H1 (cell line): ENCODE data around the gene AARSD1. TPM values are rescaled to one million over a fixed set of nuclear protein-coding genes. Genes with fewer than 3 reads are reported as not detected.

Experiments
- CTCF ChIA-PET: fragments of 300-600 bp; sonication (Branson Sonifier 250); formaldehyde crosslinking; loops from one replicate; lab custom pipeline; 2021; ENCODE audit not compliant: partially characterized antibody; lab: Charles Lee
- POLR2A ChIA-PET: fragments of 300-600 bp; sonication (Branson Sonifier 250); formaldehyde crosslinking; loops from one replicate; lab custom pipeline; 2021; ENCODE audit warnings: inconsistent platforms; ENCODE audit not compliant: partially characterized antibody; lab: Charles Lee
- DNase-seq, 2 experiments: peaks; one replicate each; pipeline versions ENCODE4 v3.0.0 to v3.0.0-alpha.2; 2010 to 2022; ENCODE audit warnings: low spot score in 2 of 2, low read depth in 1 of 2, mixed read lengths in 1 of 2
- FAIRE-seq: peaks from 2 replicates; lab custom pipeline; 2011; peaks lifted over from hg19 to GRCh38; lab: Jason Lieb, UNC
- H2AFZ ChIP-seq: 2 replicates; pipeline ENCODE4 v1.8.1; 2012; ENCODE audit warnings: low read length, inconsistent platforms
- H2AK5ac ChIP-seq: 2 replicates; pipeline ENCODE4 v1.6.1; 2013; ENCODE audit warnings: low read depth, low read length
- H2BK120ac ChIP-seq: replicated peaks from 2 replicates; pipeline ENCODE3; 2013; ENCODE audit warnings: low read depth, low read length, inconsistent platforms
- H2BK12ac ChIP-seq: 2 replicates; pipeline ENCODE4 v1.6.1; 2013; ENCODE audit warnings: low read depth, low read length
- H2BK15ac ChIP-seq: 2 replicates; pipeline ENCODE4 v1.6.1; 2013; ENCODE audit warnings: low read length
- H2BK20ac ChIP-seq: 2 replicates; pipeline ENCODE4 v1.6.1; 2013; ENCODE audit warnings: low read length
- H2BK5ac ChIP-seq: 2 replicates; pipeline ENCODE4 v1.6.1; 2013; ENCODE audit warnings: low read depth, low read length
- H3K14ac ChIP-seq: 2 replicates; pipeline ENCODE4 v1.6.1; 2013; ENCODE audit warnings: inconsistent platforms; ENCODE audit not compliant: insufficient read length
- H3K18ac ChIP-seq: 2 replicates; pipeline ENCODE4 v1.6.1; 2013; ENCODE audit warnings: low read length; ENCODE audit errors: extremely low read depth
- H3K23ac ChIP-seq: 2 replicates; pipeline ENCODE4 v1.6.1; 2013; ENCODE audit warnings: inconsistent platforms; ENCODE audit not compliant: insufficient read length
- H3K23me2 ChIP-seq: 2 replicates; pipeline ENCODE4 v1.6.1; 2013; ENCODE audit warnings: low read depth, low read length
- H3K27ac ChIP-seq: 2 replicates; pipeline ENCODE4 v1.6.1; 2011; ENCODE audit warnings: low read depth, low read length, inconsistent platforms
- H3K27me3 ChIP-seq, 4 experiments: replicated peaks in 1 of 4; 1 replicate in 1 of 4; 2 replicates in 3 of 4; pipeline versions ENCODE4 v1.6.1 to v1.8.1; 2011 to 2013; ENCODE audit warnings: low read length in 3 of 4, mild to moderate bottlenecking in 3 of 4, inconsistent platforms in 2 of 4, mixed read lengths in 2 of 4, moderate library complexity in 1 of 4; ENCODE audit not compliant: control insufficient read depth in 3 of 4, insufficient read depth in 3 of 4; ENCODE audit errors: extremely low read depth in 1 of 4
- H3K36me3 ChIP-seq, 4 experiments: 2 replicates each; pipeline versions ENCODE4 v1.6.1 to v1.8.1; 2011 to 2013; ENCODE audit warnings: mild to moderate bottlenecking in 4 of 4, low read length in 3 of 4, moderate library complexity in 2 of 4, control low read depth in 1 of 4, inconsistent platforms in 1 of 4; ENCODE audit not compliant: insufficient read depth in 4 of 4, control insufficient read depth in 2 of 4
- H3K4ac ChIP-seq: replicated peaks from 2 replicates; pipeline ENCODE3; 2013; ENCODE audit warnings: low read length, low read depth, mixed read lengths, inconsistent platforms; ENCODE audit not compliant: insufficient read length
- H3K4me1 ChIP-seq, 4 experiments: replicated peaks in 1 of 4; 1 replicate in 1 of 4; 2 replicates in 3 of 4; pipeline versions ENCODE4 v1.6.1 to v1.8.1; 2011 to 2013; ENCODE audit warnings: low read length in 3 of 4, inconsistent platforms in 2 of 4, mixed read lengths in 1 of 4; ENCODE audit not compliant: insufficient read depth in 4 of 4, control insufficient read depth in 3 of 4
- H3K4me2 ChIP-seq, 2 experiments: 2 replicates each; pipeline versions ENCODE4 v1.6.1 to v1.8.1; 2011 to 2013; ENCODE audit warnings: low read depth in 2 of 2, low read length in 2 of 2, control low read depth in 1 of 2, inconsistent platforms in 1 of 2, mild to moderate bottlenecking in 1 of 2; ENCODE audit not compliant: insufficient read depth in 1 of 2
- H3K4me3 ChIP-seq, 4 experiments: fragments of 200-600, 300-600 bp in 1 of 4; sonication (generic), shearing (Covaris generic), sonication (Bioruptor Twin) in 1 of 4; 2 replicates each; pipeline versions ENCODE4 v1.5.1 to v1.8.1; 2011 to 2016; ENCODE audit warnings: low read length in 4 of 4, low read depth in 3 of 4, control low read depth in 2 of 4, inconsistent platforms in 2 of 4, mild to moderate bottlenecking in 2 of 4, mixed read lengths in 1 of 4, moderate library complexity in 1 of 4; ENCODE audit not compliant: insufficient read depth in 2 of 4; ENCODE audit errors: extremely low read depth in 1 of 4
- H3K56ac ChIP-seq: replicated peaks from 2 replicates; pipeline ENCODE3; 2013; ENCODE audit warnings: low read depth, mild to moderate bottlenecking, mixed read lengths, low read length, inconsistent platforms; ENCODE audit not compliant: insufficient read length
- H3K79me1 ChIP-seq: 2 replicates; pipeline ENCODE4 v1.6.1; 2013; ENCODE audit warnings: low read depth, low read length, control low read depth
- H3K79me2 ChIP-seq, 2 experiments: 2 replicates each; pipeline versions ENCODE4 v1.6.1 to v1.8.1; 2012 to 2013; ENCODE audit warnings: low read length in 2 of 2, mild to moderate bottlenecking in 2 of 2, inconsistent platforms in 1 of 2; ENCODE audit not compliant: insufficient read depth in 2 of 2, control insufficient read depth in 1 of 2
- H3K9ac ChIP-seq, 4 experiments: replicated peaks in 1 of 4; 1 replicate in 1 of 4; 2 replicates in 3 of 4; pipeline versions ENCODE4 v1.6.1 to v1.8.1; 2011 to 2013; ENCODE audit warnings: low read depth in 3 of 4, low read length in 3 of 4, control low read depth in 2 of 4, mild to moderate bottlenecking in 2 of 4, moderate library complexity in 2 of 4, inconsistent platforms in 1 of 4; ENCODE audit errors: extremely low read depth in 1 of 4
- H3K9me3 ChIP-seq, 2 experiments: 2 replicates each; pipeline versions ENCODE4 v1.6.1 to v1.8.1; 2012 to 2013; ENCODE audit warnings: mild to moderate bottlenecking in 2 of 2, moderate library complexity in 2 of 2, control low read depth in 1 of 2, inconsistent platforms in 1 of 2, low read depth in 1 of 2, low read length in 1 of 2, mixed read lengths in 1 of 2; ENCODE audit not compliant: insufficient read depth in 2 of 2
- H4K20me1 ChIP-seq, 2 experiments: replicated peaks in 1 of 2; 2 replicates each; pipeline versions ENCODE3 to v1.8.1; 2011 to 2013; ENCODE audit warnings: inconsistent platforms in 2 of 2, low read length in 2 of 2, mild to moderate bottlenecking in 1 of 2; ENCODE audit not compliant: insufficient read depth in 2 of 2, control insufficient read depth in 1 of 2
- H4K5ac ChIP-seq: 2 replicates; pipeline ENCODE4 v1.6.1; 2013; ENCODE audit warnings: low read length, low read depth, mixed read lengths, inconsistent platforms; ENCODE audit not compliant: insufficient read length
- H4K8ac ChIP-seq: 2 replicates; pipeline ENCODE4 v1.8.0; 2013; ENCODE audit warnings: mild to moderate bottlenecking, moderate library complexity, low read length, inconsistent platforms; ENCODE audit not compliant: insufficient read depth; ENCODE audit errors: extremely low read depth
- H4K91ac ChIP-seq: replicated peaks from 2 replicates; pipeline ENCODE3; 2013; ENCODE audit warnings: low read length, mixed read lengths, inconsistent platforms; ENCODE audit not compliant: insufficient read length
- SIN3A ChIP-seq, 2 experiments: IDR thresholded peaks in 1 of 2; conservative IDR thresholded peaks in 1 of 2; 2 replicates each; pipeline ENCODE4 v1.6.1; 2011 to 2012; ENCODE audit warnings: low read length in 2 of 2, improper control_type of control experiment in 1 of 2, low read depth in 1 of 2, mild to moderate bottlenecking in 1 of 2
- SP4 ChIP-seq: IDR thresholded peaks from 2 replicates; pipeline ENCODE4 v1.6.1; 2012; ENCODE audit warnings: low read length, inconsistent platforms
- WGBS, 2 experiments: shearing (Covaris generic) in 1 of 2; methylation state at CpG; one replicate each; pipeline versions ENCODE4 v1.1.6 to v1.1.7; 2013 to 2015; ENCODE audit warnings: low lambda C conversion rate in 2 of 2, mixed read lengths in 2 of 2, inconsistent platforms in 1 of 2, low coverage in 1 of 2, missing lambda C conversion rate in 1 of 2; ENCODE audit not compliant: insufficient replicate concordance in 2 of 2, insufficient coverage in 1 of 2, insufficient read length in 1 of 2; ENCODE audit errors: extremely low coverage in 1 of 2, missing lambda C conversion rate in 1 of 2; 5-methylcytosine and 5-hydroxymethylcytosine counted together
- polyA plus RNA-seq, 7 experiments: library from polyadenylated mRNA; depleted of rRNA in 3 of 7; stranded (reverse) in 5 of 7; unstranded in 2 of 7; fragments of >200 nt in 5 of 7; fragments of 200-250 nt in 2 of 7; gene quantifications; 1 replicate in 5 of 7; 2 replicates in 1 of 7; 4 replicates in 1 of 7; pipeline versions ENCODE4 v1.2.1 to v1.2.3, GENCODE V29; 2011 to 2013; ENCODE audit warnings: missing spikeins in 2 of 7, mixed read lengths in 2 of 7
- total RNA-seq: library from RNA; stranded (reverse); fragmentation: NEBNext Ultra II Directional; extraction: Animal tissue kit (Norgen Biotek cat#: 25700); gene quantifications from 2 replicates; pipeline ENCODE4 v1.2.1, GENCODE V29; 2021

AARSD1 gene
- total and polyA plus RNA-seq, 2 of the 8 experiments (the other 6 are each of a cell fraction or from before 2014, with no cell fraction given), result 51.5 to 58.8 TPM

DNA sequence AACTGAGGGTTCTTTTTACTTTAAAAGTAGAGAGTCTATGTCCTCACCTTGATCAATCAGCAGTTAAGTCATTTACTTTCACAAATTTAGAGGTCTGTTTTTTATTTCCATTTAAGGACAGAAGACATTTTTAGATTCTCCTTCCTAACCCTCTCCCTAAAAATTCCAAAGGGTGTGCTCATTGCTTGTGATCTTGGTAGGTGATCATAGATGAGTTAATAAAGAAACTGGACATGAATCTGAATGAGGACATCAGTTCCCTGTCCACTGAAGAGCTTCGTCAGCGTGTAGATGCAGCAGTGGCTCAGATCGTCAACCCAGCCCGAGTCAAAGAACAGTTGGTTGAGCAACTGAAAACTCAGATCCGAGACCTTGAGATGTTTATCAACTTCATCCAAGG is 24.9 kb upstream of the AARSD1 start:
- WGBS, 2 experiments, result 93% methylated on average over 5 of the region's 5 CpGs; no CpG with 5 or more reads in 1 of the 2 experiments
- H3K4me2 ChIP-seq, result no peak overlapping the region
- no peak overlapping the region for H2BK5ac ChIP-seq
- H3K56ac ChIP-seq, result no peak overlapping the region
- no peak overlapping the region for H3K23ac ChIP-seq
- H4K91ac ChIP-seq, result no peak overlapping the region
- no peaks in the 10 kb centered on the region for H3K27me3 ChIP-seq
- ChIA-PET POLR2A (interaction anchor here (7.1 kb wide), 1 partner anchor 8 kb away, joined by 57 read pairs; the partner anchor contains the start of gene RPL27), CTCF (interaction anchor here (3.1 kb wide), 1 partner anchor 9 kb away, joined by 13 read pairs; the partner anchor contains the start of gene RPL27)
- H3K4me1 ChIP-seq, result no peaks in the 10 kb centered on the region
- no peak overlapping the region for H3K4me3 ChIP-seq
- H3K14ac ChIP-seq, result no peak overlapping the region
- no peak overlapping the region for H2BK120ac ChIP-seq
- H3K79me2 ChIP-seq, result no peaks in the 10 kb centered on the region
- no peak for DNase-seq
- no peak overlapping the region for H3K18ac ChIP-seq
- H4K8ac ChIP-seq, result no peak overlapping the region
- no peaks in the 10 kb centered on the region for H3K23me2 ChIP-seq
- H3K4ac ChIP-seq, result no peak overlapping the region
- no peak overlapping the region for H3K27ac ChIP-seq
- H3K36me3 ChIP-seq, result peaks cover 19 to 49% (median 38%) of the 10 kb centered on the region in 4 experiments; a peak in 6 of 8 replicates
- no peak for FAIRE-seq
- no peaks in the 10 kb centered on the region for H3K79me1 ChIP-seq
- peaks cover 0 to 6% of the 10 kb centered on the region in 2 experiments for H4K20me1 ChIP-seq
- H2AK5ac ChIP-seq, result no peak overlapping the region
- no peak overlapping the region for H2AFZ ChIP-seq
- H2BK12ac ChIP-seq, result no peak overlapping the region
- H3K9me3 ChIP-seq, result no peaks in the 10 kb centered on the region
- TF ChIP-seq SP4 (no peak), SIN3A (conservative IDR thresholded peaks at IDR 0.05 in 1 of 2, IDR thresholded peaks at IDR 0.05 in 1 of 2; ENCODE audit: low read depth in 1 of 2, low read length in 2 of 2) (no peak)
- H2BK15ac ChIP-seq, result no peak overlapping the region
- no peak overlapping the region for H4K5ac ChIP-seq
- no peak overlapping the region for H2BK20ac ChIP-seq
- H3K9ac ChIP-seq, result no peak overlapping the region
